NCI-H748 treated with DMSO at 0.1 percent for 48 hours (cell line): ENCODE results near the gene RPS6KA2.

ENCODE experiments used
- DNase-seq: peaks from one replicate; lab custom pipeline; 2025; lab: John Stamatoyannopoulos, UW

Gene RPS6KA2

DNA sequence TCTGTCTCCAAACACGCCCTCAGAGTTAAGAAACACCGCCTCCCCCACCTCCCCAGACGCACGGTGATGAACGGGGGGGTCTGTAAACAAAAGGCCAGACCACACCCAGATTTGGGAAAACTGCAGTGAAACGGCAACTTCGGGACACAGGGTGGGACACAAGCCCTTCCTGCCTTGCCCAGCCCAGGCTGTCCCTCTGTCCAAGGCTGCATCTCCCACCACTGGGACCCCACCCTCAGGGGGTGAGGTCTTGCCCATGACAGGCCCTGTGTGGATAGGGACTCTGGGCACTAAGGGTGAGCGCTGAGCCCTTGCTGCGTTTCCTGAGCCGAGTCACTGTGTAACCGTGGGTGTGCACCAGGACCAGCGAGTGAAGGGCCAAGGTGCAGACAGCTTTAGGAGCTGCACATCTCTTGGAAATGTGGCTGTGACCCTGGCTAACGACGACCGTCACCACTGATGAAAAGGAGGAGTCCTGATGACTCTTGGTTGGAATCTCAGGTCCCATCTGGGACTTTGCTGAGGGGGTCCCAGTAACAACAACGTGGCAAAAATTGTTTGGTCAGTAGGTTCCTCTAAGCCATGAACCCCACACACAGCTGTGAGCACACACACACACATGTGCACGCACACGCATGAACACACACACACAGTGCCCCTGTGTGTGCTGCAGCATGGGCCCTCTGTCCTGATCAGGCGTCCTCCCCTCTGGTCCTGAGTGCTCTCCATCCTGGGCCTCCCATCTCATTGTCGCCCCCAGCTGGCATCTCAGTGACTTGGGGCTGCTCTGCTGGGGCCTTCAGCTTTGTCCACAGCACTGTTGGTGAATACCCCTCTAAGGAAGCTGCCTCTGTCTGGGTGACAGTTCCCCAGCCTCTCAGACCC, 141.2 kb downstream of the RPS6KA2 start:
- DNase-seq = no peak

GRCh38 chr6:166484863-166485262, 142.2 kb downstream of the RPS6KA2 start:
- no peak for DNase-seq

DNA sequence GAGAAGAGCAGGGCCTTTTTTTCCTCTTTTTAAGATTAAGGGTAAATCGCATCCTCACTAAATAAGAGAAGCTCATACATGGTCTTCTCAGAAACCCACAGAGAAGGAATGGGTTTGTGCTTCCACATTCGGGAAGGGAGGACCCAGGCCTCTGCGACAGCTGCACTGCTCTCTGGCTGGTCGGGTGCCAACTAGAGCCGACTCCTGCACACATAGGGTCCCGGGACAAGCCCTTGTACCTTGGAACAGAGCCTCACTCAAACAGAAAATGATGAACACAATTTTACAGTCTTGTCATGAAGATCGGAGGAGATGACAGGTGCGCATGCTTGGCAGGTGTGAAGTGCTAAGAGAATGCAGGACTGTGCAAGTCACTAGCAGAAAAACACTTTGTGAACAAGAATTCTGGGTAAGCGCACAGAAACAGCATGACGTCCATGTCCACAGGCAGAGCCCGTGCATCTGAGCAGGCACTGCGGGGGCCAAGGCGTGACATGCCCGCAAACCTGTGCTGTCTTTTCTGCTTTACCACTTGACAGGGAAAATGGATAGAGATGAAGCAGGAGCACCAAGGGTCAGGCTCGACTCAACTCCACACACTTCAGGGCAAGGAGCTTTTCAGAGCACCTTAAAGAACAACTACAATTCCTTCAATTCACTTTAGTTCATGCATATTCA, 143.3 kb downstream of the RPS6KA2 start:
- no peak for DNase-seq

DNA sequence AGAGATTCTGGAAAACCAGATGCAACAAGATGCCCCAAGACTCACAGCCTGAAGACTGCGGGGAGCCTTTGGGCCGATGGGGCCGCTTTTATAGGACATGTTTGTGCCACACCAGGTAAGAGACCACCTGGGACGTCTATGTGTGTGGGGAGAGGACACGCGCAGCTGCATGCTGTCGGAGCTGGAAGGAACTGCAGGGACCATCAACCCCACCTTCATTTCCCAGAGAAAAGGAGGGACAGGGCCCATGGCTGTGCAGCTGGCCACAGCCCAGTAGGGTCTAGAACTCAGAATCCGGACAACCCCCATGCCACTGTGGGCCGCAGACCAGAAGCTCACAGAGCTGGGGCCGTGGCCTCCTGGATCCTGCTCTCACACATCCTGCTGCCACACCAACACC, 144.0 kb downstream of the RPS6KA2 start:
- no peak for DNase-seq

DNA sequence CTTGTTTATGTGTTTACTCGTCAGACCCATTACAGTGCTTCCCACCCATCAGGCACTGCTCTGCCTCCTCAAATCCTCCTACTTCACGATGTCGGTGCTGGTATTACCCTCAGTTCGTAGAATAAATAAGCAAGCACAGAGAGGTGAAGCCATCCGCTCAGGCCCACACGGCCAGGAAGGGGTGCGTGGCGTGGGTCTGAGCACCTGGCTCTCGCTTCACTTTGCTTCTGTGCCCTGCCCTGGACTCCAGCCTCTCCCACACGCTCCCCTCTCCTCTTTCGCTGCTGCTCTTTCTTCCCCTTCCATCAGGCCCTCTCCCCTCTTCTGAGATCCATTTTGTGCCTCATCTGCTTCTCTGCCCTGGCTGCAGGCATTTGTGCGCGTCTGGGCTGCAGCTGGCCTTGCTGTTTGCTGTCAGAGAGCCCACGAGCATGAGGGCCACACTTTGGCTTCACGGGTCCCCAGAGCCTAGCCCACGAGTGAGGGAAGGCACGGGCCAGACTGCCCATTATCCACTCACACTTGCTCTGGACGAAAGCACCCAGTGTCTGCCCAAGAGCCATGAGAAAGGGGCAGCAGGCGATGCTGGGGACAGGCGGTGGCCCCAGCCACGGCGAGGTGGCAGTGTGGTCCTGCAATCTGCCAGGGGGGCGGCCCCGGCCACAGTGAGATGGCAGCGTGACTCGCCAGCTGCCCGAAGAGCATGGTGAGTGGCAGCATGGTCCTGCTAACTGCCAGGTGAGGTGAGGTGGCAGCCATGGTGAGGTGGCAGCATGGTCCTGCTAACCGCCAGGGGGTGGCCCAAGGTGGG, 148.1 kb downstream of the RPS6KA2 start:
- DNase-seq = no peak

GRCh38 chr6:166477647-166478365, 149.2 kb downstream of the RPS6KA2 start:
- no peak for DNase-seq

GRCh38 chr6:166476634-166477215, 150.3 kb downstream of the RPS6KA2 start:
- DNase-seq = no peak

DNA sequence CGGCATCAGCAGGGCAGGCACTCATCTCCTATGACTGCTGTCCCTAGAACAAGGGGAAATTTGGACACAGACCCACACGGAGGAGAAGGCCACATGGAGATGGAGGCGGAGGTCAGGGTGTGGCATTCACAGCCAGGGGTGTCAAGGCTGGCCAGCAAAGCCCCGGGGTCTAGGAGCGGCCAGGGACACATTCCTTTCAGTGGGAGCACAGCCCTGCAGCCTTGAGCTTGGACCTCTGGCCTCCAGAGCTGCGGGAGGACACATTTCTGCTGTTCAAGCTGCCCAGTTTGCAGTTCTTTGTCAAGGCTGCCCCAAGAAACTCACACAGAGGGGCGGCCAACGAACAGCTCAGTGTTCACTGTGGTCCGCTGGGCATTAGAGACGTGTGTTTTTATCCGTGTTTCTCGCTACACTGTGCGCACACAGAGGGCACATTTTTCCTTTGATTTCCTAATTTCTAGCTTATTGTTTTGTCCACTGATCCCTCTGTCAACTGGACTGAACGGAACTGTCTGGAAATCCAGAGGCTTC, 150.9 kb downstream of the RPS6KA2 start:
- DNase-seq = no peak

- DNase-seq = no peak
These were observed 152.1 kb downstream of the RPS6KA2 start for GRCh38 chr6:166474721-166475565.

DNA sequence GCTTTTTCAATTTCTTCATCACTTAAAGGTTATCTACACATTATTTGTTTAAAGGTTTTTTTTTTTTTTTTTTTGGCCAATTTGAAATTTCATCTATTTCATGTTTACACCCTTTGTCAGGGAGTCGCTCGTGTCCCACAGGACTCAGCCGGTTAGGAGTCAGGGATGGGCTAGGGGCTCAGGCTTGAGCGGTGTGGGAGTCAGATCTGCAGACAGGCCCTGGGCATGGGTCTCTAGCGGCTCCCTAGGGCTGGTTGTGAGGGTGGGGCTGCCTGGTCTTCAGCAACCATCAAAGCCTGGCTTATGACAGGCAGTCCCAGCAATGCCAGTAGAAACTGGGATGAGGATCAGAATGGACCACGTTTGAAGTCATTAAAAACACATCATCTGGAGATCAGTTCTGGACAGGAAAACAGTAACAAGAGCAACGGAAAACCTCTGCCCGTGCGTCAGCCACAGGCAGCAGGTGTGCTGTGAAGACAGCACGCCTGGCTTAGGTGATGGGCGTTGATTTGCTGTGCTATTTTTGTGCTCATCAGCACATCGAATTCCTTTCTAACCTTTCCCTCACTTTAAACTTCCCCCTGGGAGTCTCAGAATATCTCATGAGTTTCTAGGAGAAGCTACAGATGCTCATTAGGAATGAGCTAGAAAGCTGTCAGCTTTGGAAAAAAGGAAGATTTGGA, 153.0 kb downstream of the RPS6KA2 start:
- no peak for DNase-seq

GRCh38 chr6:166472636-166473035, 154.4 kb downstream of the RPS6KA2 start:
- no peak for DNase-seq

DNA sequence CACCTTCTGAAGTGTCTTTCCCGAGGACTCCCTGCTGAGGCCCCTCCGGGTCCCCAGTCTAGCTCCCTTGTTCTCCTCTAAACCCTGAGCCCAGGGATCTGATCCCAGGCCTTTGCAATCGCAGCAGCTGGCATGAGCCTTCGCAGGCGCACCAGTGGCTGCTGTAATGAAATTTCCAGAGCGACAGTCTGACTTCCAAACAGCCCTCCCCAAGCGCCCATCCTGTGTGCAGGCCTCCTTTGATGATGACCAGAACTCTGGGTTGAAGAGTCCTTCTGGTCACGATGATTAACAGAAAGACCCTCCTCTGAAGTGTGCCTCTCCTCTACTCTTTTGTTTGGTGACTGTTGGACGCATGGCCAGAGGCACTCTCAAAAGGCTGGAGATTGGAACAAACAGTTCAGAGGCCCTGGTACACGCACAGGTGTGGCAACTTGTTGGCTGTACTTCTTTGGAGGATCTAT, 155.2 kb downstream of the RPS6KA2 start:
- no peak for DNase-seq

DNA sequence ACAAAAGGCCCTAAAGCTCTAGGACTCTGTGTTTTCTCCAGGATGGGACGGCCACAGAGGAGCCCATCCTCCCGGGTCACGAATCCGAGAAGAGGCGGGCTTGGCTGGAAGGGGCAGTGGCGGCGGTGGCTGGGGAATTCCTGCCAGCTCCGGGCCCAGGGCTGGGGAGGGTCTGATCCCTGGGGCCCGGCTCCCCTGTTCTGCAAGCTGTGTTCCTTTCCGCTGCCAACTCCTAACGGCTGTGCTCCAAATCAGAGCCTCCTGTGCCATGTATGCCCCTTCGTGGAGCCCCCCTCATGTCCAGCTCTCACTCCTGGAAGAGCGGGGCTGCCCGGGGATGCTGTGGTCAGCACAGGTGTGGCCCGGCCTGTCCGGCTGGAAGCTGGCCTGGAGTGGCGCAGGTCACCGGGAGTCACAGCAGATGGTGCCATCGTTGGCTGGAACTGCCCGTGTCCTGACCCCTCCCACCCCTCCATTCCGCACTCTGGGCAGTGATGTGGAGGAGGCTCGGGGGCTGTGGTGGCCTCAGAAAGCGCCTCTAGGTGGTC, 156.1 kb downstream of the RPS6KA2 start:
- DNase-seq = no peak

- no peak for DNase-seq
These were observed 156.8 kb downstream of the RPS6KA2 start for GRCh38 chr6:166470029-166470862.

DNA sequence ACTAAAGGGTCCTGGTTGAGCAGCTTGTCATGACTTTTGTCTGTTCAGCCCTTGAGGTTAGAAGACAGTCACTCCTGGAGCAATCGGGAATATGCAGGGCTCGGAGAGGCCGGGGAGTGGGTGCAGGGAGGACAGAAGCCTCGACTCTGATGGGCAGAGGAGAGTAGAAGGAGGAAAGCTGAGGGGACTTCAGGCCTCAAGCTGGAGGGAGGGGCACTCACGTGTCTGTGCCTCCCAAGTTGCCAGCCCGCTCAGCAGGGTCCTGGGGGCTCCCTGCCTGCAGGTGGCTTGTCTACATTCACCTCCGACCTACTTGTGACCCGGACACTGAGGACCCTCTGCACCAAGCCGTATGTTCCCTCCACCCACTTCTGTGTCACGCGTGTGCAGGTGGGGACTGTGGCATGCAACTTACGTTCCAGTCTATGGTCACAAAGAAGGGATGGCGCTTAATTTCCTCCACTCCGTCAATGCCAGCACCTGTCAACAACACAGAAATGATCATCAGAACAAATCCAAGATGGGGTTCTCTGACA, 157.6 kb downstream of the RPS6KA2 start:
- DNase-seq = no peak

DNA sequence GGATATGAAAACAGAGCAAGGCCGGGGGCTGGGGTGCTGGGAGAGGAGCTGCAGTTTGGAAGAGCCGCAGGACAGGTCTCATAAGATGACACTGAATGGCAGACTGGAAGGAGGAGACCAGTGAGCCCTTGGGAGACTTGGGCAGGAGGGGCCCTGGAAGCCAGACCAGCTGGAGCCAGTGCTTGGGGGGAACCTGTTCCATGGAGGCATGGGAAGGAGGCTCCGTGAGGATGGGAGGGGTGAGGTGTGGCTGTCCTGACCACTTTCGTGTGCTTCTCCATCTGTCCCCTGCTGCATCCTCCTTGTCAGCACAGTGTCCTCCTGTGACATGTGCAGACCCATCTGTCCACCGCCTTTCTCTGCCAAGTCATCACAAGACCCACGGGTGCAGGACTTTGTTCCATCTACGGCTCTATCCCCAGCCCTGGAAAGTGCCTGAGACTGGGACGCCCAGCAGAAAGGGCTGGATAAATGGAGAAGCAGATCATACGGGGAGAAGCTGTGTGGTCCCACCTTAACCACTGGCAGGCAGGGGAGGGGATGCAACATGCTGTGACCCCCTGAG, 159.5 kb downstream of the RPS6KA2 start:
- no peak for DNase-seq

DNA sequence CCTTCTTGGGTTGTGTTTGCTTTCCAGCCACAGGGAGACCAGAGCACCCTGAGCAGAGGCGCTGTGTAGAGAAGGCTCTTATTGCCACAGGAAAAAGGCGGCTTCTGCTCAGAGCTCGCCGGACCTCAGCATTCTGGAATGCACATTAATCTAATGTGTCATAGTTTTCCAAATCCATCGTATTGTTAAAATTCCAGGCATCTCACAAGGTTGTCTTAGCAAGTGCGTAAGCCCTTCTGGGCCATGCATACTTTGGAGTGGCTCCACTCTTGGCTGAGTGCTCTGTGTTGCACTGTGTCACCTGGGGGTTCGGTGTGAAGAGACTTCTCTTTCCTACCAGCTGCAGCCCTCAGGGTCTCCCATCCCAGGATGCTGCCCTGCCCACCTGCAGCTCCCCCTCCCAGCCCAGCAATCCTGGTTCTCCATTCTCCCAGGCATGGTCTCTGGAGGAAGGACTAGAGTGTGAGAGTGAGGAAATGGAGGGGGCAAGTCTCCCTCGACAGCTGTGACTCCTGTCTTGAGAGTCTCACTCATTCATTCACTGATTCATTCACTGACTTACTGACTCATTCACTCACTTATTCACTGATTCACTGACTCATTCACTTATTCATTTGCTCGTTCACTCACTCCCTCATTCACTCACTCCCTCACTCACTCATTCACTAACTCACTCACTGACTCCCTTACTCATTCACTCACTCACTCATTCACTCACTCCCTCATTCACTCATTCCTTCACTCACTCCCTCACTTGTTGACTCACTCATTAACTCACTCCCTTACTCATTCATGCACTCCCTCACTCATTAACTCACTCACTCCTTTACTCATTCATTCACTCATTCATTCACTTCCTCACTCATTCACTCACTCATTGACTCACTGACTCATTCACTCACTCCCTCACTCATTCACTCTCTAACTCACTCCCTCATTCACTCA, 160.6 kb downstream of the RPS6KA2 start:
- DNase-seq = no peak
